K562 (cell line): ENCODE measurements around the gene BLVRA. TPM values are rescaled to one million over a fixed set of nuclear protein-coding genes. Genes with fewer than 3 reads are reported as not detected.

Experiments used
- ATAC-seq: fragments of 200-7000 bp; cut with Tn5 transposase; 3 replicates; pipeline ENCODE4 v1.9.1; 2020; ENCODE audit warnings: moderate library complexity
- BruUV-seq: library from RNA; stranded (reverse); fragments of 400-500 nt; replicated peaks from 2 replicates; lab custom pipeline; 2021; lab: Mats Ljungman, UMichigan
- CTCF ChIA-PET: fragments of 300-600 bp; formaldehyde crosslinking; extraction: SDS; loops from one replicate; lab custom pipeline; 2021; ENCODE audit warnings: low intra/inter-chr PET ratio; lab: Yijun Ruan, JAX
- POLR2A ChIA-PET: fragments of 300-600, 350-650 bp; sonication (Branson Sonifier 250); formaldehyde crosslinking; extraction: SDS; loops from one replicate; lab custom pipeline; 2021; ENCODE audit warnings: antibody characterized with exemption, inconsistent platforms; lab: Yijun Ruan, JAX
- DNase-seq, 4 experiments: peaks; one replicate each; pipeline versions ENCODE4 v3.0.0 to v3.0.0-alpha.2; 2011 to 2018; ENCODE audit warnings: low spot score in 3 of 4, mixed read lengths in 3 of 4; ENCODE audit errors: extremely low read depth in 1 of 4
- FAIRE-seq: peaks from 2 replicates; lab custom pipeline; 2011; peaks lifted over from hg19 to GRCh38; lab: Jason Lieb, UNC
- H2AFZ ChIP-seq: 2 replicates; pipeline ENCODE4 v1.6.0; 2011; ENCODE audit warnings: low read depth, low read length, control low read depth, inconsistent platforms
- H3K27ac ChIP-seq: fragments of 200-600 bp; 3 replicates; pipeline ENCODE4 v1.8.0; 2011; ENCODE audit warnings: low read depth, mild to moderate bottlenecking, control low read depth, inconsistent platforms, low read length, moderate library complexity, mixed read lengths; ENCODE audit errors: extremely low read depth
- H3K27me3 ChIP-seq, 2 experiments: fragments of 300-600 bp in 1 of 2; 2 replicates in 1 of 2; 3 replicates in 1 of 2; pipeline versions ENCODE4 v1.6.0 to v1.8.0; 2011; ENCODE audit warnings: inconsistent platforms in 2 of 2, low read length in 2 of 2, mild to moderate bottlenecking in 1 of 2, mixed read lengths in 1 of 2, moderate library complexity in 1 of 2; ENCODE audit not compliant: control insufficient read depth in 2 of 2, insufficient read depth in 2 of 2
- H3K36me3 ChIP-seq: fragments of 300-600 bp; 3 replicates; pipeline ENCODE4 v1.8.0; 2011; ENCODE audit warnings: mild to moderate bottlenecking, low read length, inconsistent platforms; ENCODE audit not compliant: control insufficient read depth, insufficient read depth
- H3K4me1 ChIP-seq, 2 experiments: fragments of 200-600 bp in 1 of 2; replicated peaks in 1 of 2; 2 replicates in 1 of 2; 3 replicates in 1 of 2; pipeline versions ENCODE4 v1.5.1 to v1.8.0; 2011; ENCODE audit warnings: inconsistent platforms in 2 of 2, low read length in 2 of 2, mild to moderate bottlenecking in 1 of 2, mixed read lengths in 1 of 2, moderate library complexity in 1 of 2; ENCODE audit not compliant: control insufficient read depth in 2 of 2, insufficient read depth in 2 of 2
- H3K4me2 ChIP-seq: 2 replicates; pipeline ENCODE4 v1.6.1; 2011; ENCODE audit warnings: low read length, control low read depth, inconsistent platforms, mixed read lengths; ENCODE audit not compliant: insufficient read depth
- H3K4me3 ChIP-seq: fragments of 200-600 bp; sonication (generic), shearing (Covaris generic); 2 replicates; pipeline ENCODE4 v1.5.1; 2016; ENCODE audit warnings: control low read depth, inconsistent platforms
- H3K79me2 ChIP-seq: fragments of 200-600 bp; 3 replicates; pipeline ENCODE4 v1.8.0; 2011; ENCODE audit warnings: low read length, inconsistent platforms; ENCODE audit not compliant: control insufficient read depth, insufficient read depth
- H3K9ac ChIP-seq, 2 experiments: 2 replicates each; pipeline versions ENCODE4 v1.6.0 to v1.6.1; 2011; ENCODE audit warnings: low read depth in 2 of 2, low read length in 2 of 2, control low read depth in 1 of 2, inconsistent platforms in 1 of 2, mild to moderate bottlenecking in 1 of 2, mixed read lengths in 1 of 2; ENCODE audit not compliant: insufficient read depth in 1 of 2
- H3K9me1 ChIP-seq: one replicate; pipeline ENCODE4 v1.6.0; 2011; ENCODE audit warnings: inconsistent platforms, mild to moderate bottlenecking, low read length, moderate library complexity; ENCODE audit not compliant: control insufficient read depth, insufficient read depth
- H3K9me3 ChIP-seq: replicated peaks from 2 replicates; pipeline ENCODE4 v1.5.1; 2011; ENCODE audit warnings: low read depth, low read length, inconsistent platforms; ENCODE audit not compliant: control insufficient read depth, insufficient read depth
- H4K20me1 ChIP-seq: replicated peaks from 2 replicates; pipeline ENCODE4 v1.6.1; 2011; ENCODE audit warnings: low read length, inconsistent platforms, mixed read lengths; ENCODE audit not compliant: control insufficient read depth, insufficient read depth
- ADNP ChIP-seq: fragments of 200-800 bp; sonication (Bioruptor generic); IDR thresholded peaks from 2 replicates; pipeline ENCODE4 v1.6.1; 2016; ENCODE audit warnings: missing genetic modification characterization, missing compliant biosample characterization
- CEBPG ChIP-seq, 3 experiments: fragments of 200-800 bp in 1 of 3; sonication (Bioruptor generic) in 1 of 3; sonication (generic) in 1 of 3; formaldehyde crosslinking in 1 of 3; IDR thresholded peaks in 2 of 3; conservative IDR thresholded peaks in 1 of 3; 2 replicates each; pipeline versions ENCODE4 v1.6.1 to v1.8.0; 2016 to 2022; ENCODE audit warnings: missing compliant biosample characterization in 2 of 3, missing genetic modification characterization in 2 of 3, mild to moderate bottlenecking in 1 of 3, missing genetic modification reagents in 1 of 3
- MEF2D ChIP-seq: conservative IDR thresholded peaks from 2 replicates; pipeline ENCODE4 v1.6.1; 2016; ENCODE audit warnings: low read depth, missing genetic modification characterization, missing compliant biosample characterization
- POLR2AphosphoS5 ChIP-seq: IDR thresholded peaks from 2 replicates; pipeline ENCODE4 v1.6.1; 2011; ENCODE audit warnings: mild to moderate bottlenecking, low read depth, low read length, moderate library complexity; ENCODE audit not compliant: control insufficient read depth, insufficient read depth
- POLR3G ChIP-seq: IDR thresholded peaks from 2 replicates; pipeline ENCODE4 v1.6.1; 2011; ENCODE audit not compliant: insufficient read length, insufficient replicate concordance; ENCODE audit errors: extremely low read depth
- SMARCA5 ChIP-seq: fragments of 450-650 bp; IDR thresholded peaks from 2 replicates; pipeline ENCODE4 v1.6.1; 2016
- SMC3 ChIP-seq: conservative IDR thresholded peaks from 2 replicates; pipeline ENCODE4 v1.6.1; 2011; ENCODE audit warnings: low read depth, low read length, improper control_type of control experiment; ENCODE audit not compliant: insufficient read depth
- TBL1XR1 ChIP-seq, 2 experiments: IDR thresholded peaks; 2 replicates each; pipeline ENCODE4 v1.6.1; 2012; ENCODE audit warnings: improper control_type of control experiment in 2 of 2, low read length in 2 of 2, mild to moderate bottlenecking in 1 of 2
- ZBTB8A ChIP-seq: fragments of 450-650 bp; IDR thresholded peaks from 2 replicates; pipeline ENCODE4 v1.6.1; 2018; ENCODE audit warnings: mild to moderate bottlenecking, moderate library complexity; ENCODE audit not compliant: partially characterized antibody
- ZNF175 ChIP-seq: fragments of 200-800 bp; sonication (Bioruptor generic); IDR thresholded peaks from 2 replicates; pipeline ENCODE4 v1.6.1; 2016; ENCODE audit warnings: low read depth, mild to moderate bottlenecking, missing genetic modification characterization, missing compliant biosample characterization
- ZNF695 ChIP-seq: fragments of 450-650 bp; formaldehyde crosslinking; IDR thresholded peaks from 2 replicates; pipeline ENCODE4 v1.4.0; 2020; ENCODE audit warnings: mild to moderate bottlenecking, moderate library complexity
- WGBS: fragments of 100-300 bp; shearing (Covaris generic); methylation state at CpG from one replicate; pipeline ENCODE4 v1.1.6; 2016; ENCODE audit warnings: low coverage, mixed read lengths; ENCODE audit not compliant: insufficient coverage; ENCODE audit errors: missing lambda C conversion rate; 5-methylcytosine and 5-hydroxymethylcytosine counted together
- in situ Hi-C: fragments of 300-500 bp; cut with MboI; formaldehyde crosslinking; loops from 4 replicates; pipeline ENCODE4 v1.15.0; 2018; ENCODE audit warnings: inconsistent platforms, mixed read lengths
- intact Hi-C: fragments of 100-400 bp; cut with micrococcal nuclease; formaldehyde crosslinking; loops from 2 replicates; pipeline ENCODE4 v1.14.2; 2022
- polyA plus RNA-seq, 8 experiments: library from polyadenylated mRNA; depleted of rRNA in 4 of 8; stranded (reverse) in 5 of 8; unstranded in 3 of 8; fragments of >200 nt; fragmentation: Nextera tagmentation in 2 of 8; fragmentation: Illumina TruSeq in 1 of 8; extraction: Ambion mirVana in 2 of 8; extraction: Trizol in 1 of 8; gene quantifications; 2 replicates each; pipeline versions ENCODE4 v1.2.1 to v1.2.3, GENCODE V29; 2011 to 2014; ENCODE audit warnings: inconsistent platforms in 1 of 8, missing spikeins in 1 of 8
- total RNA-seq, 7 experiments: library from RNA; depleted of rRNA in 6 of 7; stranded (reverse); fragments of >200 nt in 6 of 7; fragmentation: Illumina TruSeq in 2 of 7; extraction: Trizol in 2 of 7; gene quantifications; 2 replicates each; pipeline versions ENCODE4 v1.2.1 to v1.2.3, GENCODE V29; 2011 to 2021; ENCODE audit warnings: low replicate concordance in 1 of 7
- TF ChIP-seq, protein P1 (sequence below): sonication (generic); formaldehyde crosslinking; IDR thresholded peaks from 2 replicates; pipeline ENCODE4 v1.8.1; 2023; ENCODE audit warnings: mild to moderate bottlenecking, missing genetic modification reagents
- TF ChIP-seq, protein P2 (sequence below): sonication (generic); formaldehyde crosslinking; IDR thresholded peaks from 2 replicates; pipeline ENCODE4 v1.5.0; 2020; ENCODE audit warnings: missing genetic modification reagents
- TF ChIP-seq, protein P3 (sequence below): fragments of 250-450 bp; sonication (Bioruptor Pico); IDR thresholded peaks from 2 replicates; pipeline ENCODE4 v1.8.0; 2022; ENCODE audit warnings: moderate library complexity, mild to moderate bottlenecking, inconsistent platforms
- TF ChIP-seq, protein P4 (sequence below), 2 experiments: fragments of 450-650 bp; IDR thresholded peaks; 2 replicates each; pipeline ENCODE4 v1.6.1; 2016

BLVRA gene
- total and polyA plus RNA-seq, 9 of the 15 experiments (the other 6 are each of a cell fraction or from before 2014, with no cell fraction given) = 48.5 to 147 (median 61.5) TPM

DNA sequence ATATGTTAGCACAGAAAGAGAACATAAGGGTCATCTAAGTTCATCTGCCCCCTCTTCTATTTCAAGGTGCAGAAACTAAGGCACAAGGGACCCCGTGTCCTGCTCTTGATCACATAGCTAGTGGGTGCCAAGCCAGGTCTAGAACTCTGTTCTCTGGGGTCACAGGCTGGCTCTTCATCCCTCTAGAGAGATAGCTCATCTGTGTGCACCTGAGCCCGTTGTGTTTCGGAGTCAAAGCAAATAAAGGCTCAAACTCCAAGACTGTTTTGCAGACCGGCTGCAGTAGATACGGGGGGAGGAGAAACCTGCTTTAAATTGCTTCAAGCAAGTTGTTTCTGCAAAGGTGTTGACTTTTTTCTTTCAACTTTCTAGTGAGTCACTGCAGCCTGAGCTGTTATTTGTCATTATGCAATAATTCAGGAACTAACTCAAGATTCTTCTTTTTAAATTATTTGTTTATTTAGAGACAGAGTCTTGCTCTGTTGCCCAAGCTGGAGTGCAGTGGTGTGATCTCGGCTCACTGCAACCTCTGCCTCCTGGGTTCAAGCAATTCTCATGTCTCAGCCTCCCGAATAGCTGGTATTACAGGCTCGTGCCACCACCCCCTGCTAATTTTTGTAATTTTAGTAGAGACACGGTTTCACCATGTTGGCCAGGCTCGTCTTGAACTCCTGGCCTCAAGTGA lies 6.5 kb downstream of the BLVRA start:
- ATAC-seq (peak; percentile 17), FAIRE-seq (no peak), DNase-seq (peak in 1 of 4 experiments; percentile 42)
- Histone ChIP-seq H3K79me2 (peaks cover 81% of the 10 kb centered on the region), H3K9ac (peak overlapping the region; percentile 30 to 32; a peak in 3 of 4 replicates), H3K4me3 (peak overlapping the region; percentile 14; the same call in 1 of the 2 replicates), H3K9me1 (no peaks in the 10 kb centered on the region), H3K27me3 (no peaks in the 10 kb centered on the region), H3K36me3 (no peaks in the 10 kb centered on the region; the same call in 2 of the 3 replicates), H4K20me1 (0 out of 2 replicates have a peak, but pooled peaks cover 3% of the 10 kb centered on the region), H3K9me3 (no peaks in the 10 kb centered on the region), H3K4me1 (peaks cover 34 to 63% of the 10 kb centered on the region in 2 experiments), H2AFZ (peak overlapping the region; percentile 50; the same call in 1 of the 2 replicates), H3K4me2 (peak overlapping the region; percentile 84), H3K27ac (peak overlapping the region; percentile 42; the same call in 2 of the 3 replicates)
- intact Hi-C loops = loop anchor here (2.0 to 5.0 kb wide), 4 partner anchors 14 to 47 kb away; partner anchors contain the start of gene COA1
- ChIA-PET POLR2A (interaction anchor here (0.6 to 1.2 kb wide), 2 partner anchors 35 to 36 kb away, joined by 3 read pairs; no protein-coding TSS in a partner anchor), CTCF (no interaction called here)
- BruUV-seq = no TSS peak
- in situ Hi-C loops = no loop called here
- WGBS = 35% methylated on average over 10 of the region's 10 CpGs
- TF ChIP-seq ZNF175 = no peak
- TF ChIP-seq SMC3 = no peak
- TF ChIP-seq CEBPG (CRISPR knock-in tag; IDR thresholded peaks at IDR 0.05) = no peak
- peak; percentile 82 to 91 for TF ChIP-seq CEBPG (tag; conservative IDR thresholded peaks at IDR 0.05 in 1 of 2, IDR thresholded peaks at IDR 0.05 in 1 of 2)
- TF ChIP-seq SMARCA5 = no peak
- TF ChIP-seq, protein P1, sequence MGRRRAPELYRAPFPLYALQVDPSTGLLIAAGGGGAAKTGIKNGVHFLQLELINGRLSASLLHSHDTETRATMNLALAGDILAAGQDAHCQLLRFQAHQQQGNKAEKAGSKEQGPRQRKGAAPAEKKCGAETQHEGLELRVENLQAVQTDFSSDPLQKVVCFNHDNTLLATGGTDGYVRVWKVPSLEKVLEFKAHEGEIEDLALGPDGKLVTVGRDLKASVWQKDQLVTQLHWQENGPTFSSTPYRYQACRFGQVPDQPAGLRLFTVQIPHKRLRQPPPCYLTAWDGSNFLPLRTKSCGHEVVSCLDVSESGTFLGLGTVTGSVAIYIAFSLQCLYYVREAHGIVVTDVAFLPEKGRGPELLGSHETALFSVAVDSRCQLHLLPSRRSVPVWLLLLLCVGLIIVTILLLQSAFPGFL (CRISPR knock-in tag) = no peak
- TF ChIP-seq, protein P2, sequence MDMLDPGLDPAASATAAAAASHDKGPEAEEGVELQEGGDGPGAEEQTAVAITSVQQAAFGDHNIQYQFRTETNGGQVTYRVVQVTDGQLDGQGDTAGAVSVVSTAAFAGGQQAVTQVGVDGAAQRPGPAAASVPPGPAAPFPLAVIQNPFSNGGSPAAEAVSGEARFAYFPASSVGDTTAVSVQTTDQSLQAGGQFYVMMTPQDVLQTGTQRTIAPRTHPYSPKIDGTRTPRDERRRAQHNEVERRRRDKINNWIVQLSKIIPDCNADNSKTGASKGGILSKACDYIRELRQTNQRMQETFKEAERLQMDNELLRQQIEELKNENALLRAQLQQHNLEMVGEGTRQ = no peak
- TF ChIP-seq, protein P3, sequence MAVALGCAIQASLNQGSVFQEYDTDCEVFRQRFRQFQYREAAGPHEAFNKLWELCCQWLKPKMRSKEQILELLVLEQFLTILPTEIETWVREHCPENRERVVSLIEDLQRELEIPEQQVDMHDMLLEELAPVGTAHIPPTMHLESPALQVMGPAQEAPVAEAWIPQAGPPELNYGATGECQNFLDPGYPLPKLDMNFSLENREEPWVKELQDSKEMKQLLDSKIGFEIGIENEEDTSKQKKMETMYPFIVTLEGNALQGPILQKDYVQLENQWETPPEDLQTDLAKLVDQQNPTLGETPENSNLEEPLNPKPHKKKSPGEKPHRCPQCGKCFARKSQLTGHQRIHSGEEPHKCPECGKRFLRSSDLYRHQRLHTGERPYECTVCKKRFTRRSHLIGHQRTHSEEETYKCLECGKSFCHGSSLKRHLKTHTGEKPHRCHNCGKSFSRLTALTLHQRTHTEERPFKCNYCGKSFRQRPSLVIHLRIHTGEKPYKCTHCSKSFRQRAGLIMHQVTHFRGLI (CRISPR knock-in tag) = no peak
- TF ChIP-seq ADNP = no peak
- no peak for TF ChIP-seq TBL1XR1 (IDR thresholded peaks at IDR 0.05; ENCODE audit: low read length in 2 of 2)
- TF ChIP-seq MEF2D = no peak
- TF ChIP-seq POLR2AphosphoS5 = no peak
- TF ChIP-seq ZNF695 (CRISPR knock-in tag) = no peak
- TF ChIP-seq POLR3G = no peak
- TF ChIP-seq, protein P4, sequence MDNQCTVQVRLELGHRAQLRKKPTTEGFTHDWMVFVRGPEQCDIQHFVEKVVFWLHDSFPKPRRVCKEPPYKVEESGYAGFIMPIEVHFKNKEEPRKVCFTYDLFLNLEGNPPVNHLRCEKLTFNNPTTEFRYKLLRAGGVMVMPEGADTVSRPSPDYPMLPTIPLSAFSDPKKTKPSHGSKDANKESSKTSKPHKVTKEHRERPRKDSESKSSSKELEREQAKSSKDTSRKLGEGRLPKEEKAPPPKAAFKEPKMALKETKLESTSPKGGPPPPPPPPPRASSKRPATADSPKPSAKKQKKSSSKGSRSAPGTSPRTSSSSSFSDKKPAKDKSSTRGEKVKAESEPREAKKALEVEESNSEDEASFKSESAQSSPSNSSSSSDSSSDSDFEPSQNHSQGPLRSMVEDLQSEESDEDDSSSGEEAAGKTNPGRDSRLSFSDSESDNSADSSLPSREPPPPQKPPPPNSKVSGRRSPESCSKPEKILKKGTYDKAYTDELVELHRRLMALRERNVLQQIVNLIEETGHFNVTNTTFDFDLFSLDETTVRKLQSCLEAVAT (IDR thresholded peaks at IDR 0.05) = no peak
- no peak for TF ChIP-seq ZBTB8A
